ENCODE results near the gene TGFBR3.

- TF ChIP-seq CTCF (IDR thresholded peaks at IDR 0.05; ENCODE audit: insufficient read depth, low read length, poor library complexity, severe bottlenecking) (no peak), EZH2phosphoT487 (conservative IDR thresholded peaks at IDR 0.05; ENCODE audit: low read length) (no peak)
These were observed 30.1 kb upstream of the TGFBR3 start for GRCh38 chr1:91916046-91916445.
